Neutrophil (primary cell): Measurements from ENCODE around the gene PLB1.

Source experiments
- H3K27ac ChIP-seq: fragments of 200-600 bp; sonication (generic); 2 replicates; pipeline ENCODE4 v1.5.1; 2016; ENCODE audit warnings: mild to moderate bottlenecking, moderate library complexity
- H3K27me3 ChIP-seq: fragments of 200-600 bp; sonication (generic); 2 replicates; pipeline ENCODE4 v1.6.0; 2016; ENCODE audit warnings: mild to moderate bottlenecking
- H3K36me3 ChIP-seq: fragments of 200-600 bp; sonication (generic); 2 replicates; pipeline ENCODE4 v1.5.1; 2017
- H3K4me1 ChIP-seq, 2 experiments: fragments of 200-600 bp in 1 of 2; sonication (generic) in 1 of 2; 1 replicate in 1 of 2; 2 replicates in 1 of 2; pipeline versions ENCODE4 v1.5.1 to v1.6.1; 2013 to 2016; ENCODE audit warnings: low read depth in 1 of 2, low read length in 1 of 2, mild to moderate bottlenecking in 1 of 2, moderate library complexity in 1 of 2; ENCODE audit not compliant: control insufficient read depth in 1 of 2, insufficient read depth in 1 of 2
- H3K4me3 ChIP-seq, 2 experiments: fragments of 200-600 bp in 1 of 2; sonication (generic) in 1 of 2; 1 replicate in 1 of 2; 2 replicates in 1 of 2; pipeline ENCODE4 v1.5.1; 2013 to 2016; ENCODE audit warnings: low read depth in 1 of 2, low read length in 1 of 2, mild to moderate bottlenecking in 1 of 2, moderate library complexity in 1 of 2
- H3K9me3 ChIP-seq: fragments of 200-600 bp; sonication (generic); 2 replicates; pipeline ENCODE4 v1.5.1; 2016
- CTCF ChIP-seq: fragments of 200-600 bp; sonication (generic); IDR thresholded peaks from 2 replicates; pipeline ENCODE4 v1.5.1; 2016; ENCODE audit warnings: antibody characterized with exemption

PLB1 gene

GRCh38 chr2:28648671-28649395 lies 153.0 kb downstream of the PLB1 start:
- Histone ChIP-seq H3K4me3 (no peak overlapping the region), H3K27me3 (no peaks in the 10 kb centered on the region), H3K4me1 (no peaks in the 10 kb centered on the region), H3K36me3 (peaks cover 4% of the 10 kb centered on the region), H3K27ac (no peak overlapping the region), H3K9me3 (no peaks in the 10 kb centered on the region)
- no peak for TF ChIP-seq CTCF

- TF ChIP-seq CTCF: no peak
- Histone ChIP-seq H3K27ac (no peak overlapping the region), H3K4me3 (no peak overlapping the region)
Observed at GRCh38 chr2:28649481-28650265, 153.8 kb downstream of the PLB1 start.

GRCh38 chr2:28650266-28650584 lies 154.4 kb downstream of the PLB1 start:
- no peaks in the 10 kb centered on the region for H3K4me1 ChIP-seq
- H3K9me3 ChIP-seq: no peaks in the 10 kb centered on the region
- H3K36me3 ChIP-seq: no peaks in the 10 kb centered on the region
- H3K4me3 ChIP-seq: no peak overlapping the region
- TF ChIP-seq CTCF: no peak
- no peak overlapping the region for H3K27ac ChIP-seq
- no peaks in the 10 kb centered on the region for H3K27me3 ChIP-seq

More at GRCh38 chr2:28649481-28650265, 153.8 kb downstream of the PLB1 start:
- Histone ChIP-seq H3K27me3 (no peaks in the 10 kb centered on the region), H3K4me1 (no peaks in the 10 kb centered on the region), H3K36me3 (peaks cover 4% of the 10 kb centered on the region), H3K9me3 (no peaks in the 10 kb centered on the region)

GRCh38 chr2:28652217-28652616 lies 156.4 kb downstream of the PLB1 start:
- Histone ChIP-seq H3K36me3 (no peaks in the 10 kb centered on the region), H3K4me3 (no peak overlapping the region), H3K9me3 (no peaks in the 10 kb centered on the region), H3K27me3 (no peaks in the 10 kb centered on the region), H3K4me1 (no peaks in the 10 kb centered on the region), H3K27ac (no peak overlapping the region)
- no peak for TF ChIP-seq CTCF

- no peak overlapping the region for H3K4me3 ChIP-seq
- H3K36me3 ChIP-seq: no peaks in the 10 kb centered on the region
- no peaks in the 10 kb centered on the region for H3K27me3 ChIP-seq
- no peak overlapping the region for H3K27ac ChIP-seq
- no peaks in the 10 kb centered on the region for H3K9me3 ChIP-seq
- no peaks in the 10 kb centered on the region for H3K4me1 ChIP-seq
- no peak for TF ChIP-seq CTCF
Observed at GRCh38 chr2:28653892-28654662, 158.2 kb downstream of the PLB1 start.
